Measurements from ENCODE around the gene CNOT11.

GRCh38 chr2:101231240-101231639 lies 21.4 kb upstream of the CNOT11 start:
- TF ChIP-seq, protein P1, sequence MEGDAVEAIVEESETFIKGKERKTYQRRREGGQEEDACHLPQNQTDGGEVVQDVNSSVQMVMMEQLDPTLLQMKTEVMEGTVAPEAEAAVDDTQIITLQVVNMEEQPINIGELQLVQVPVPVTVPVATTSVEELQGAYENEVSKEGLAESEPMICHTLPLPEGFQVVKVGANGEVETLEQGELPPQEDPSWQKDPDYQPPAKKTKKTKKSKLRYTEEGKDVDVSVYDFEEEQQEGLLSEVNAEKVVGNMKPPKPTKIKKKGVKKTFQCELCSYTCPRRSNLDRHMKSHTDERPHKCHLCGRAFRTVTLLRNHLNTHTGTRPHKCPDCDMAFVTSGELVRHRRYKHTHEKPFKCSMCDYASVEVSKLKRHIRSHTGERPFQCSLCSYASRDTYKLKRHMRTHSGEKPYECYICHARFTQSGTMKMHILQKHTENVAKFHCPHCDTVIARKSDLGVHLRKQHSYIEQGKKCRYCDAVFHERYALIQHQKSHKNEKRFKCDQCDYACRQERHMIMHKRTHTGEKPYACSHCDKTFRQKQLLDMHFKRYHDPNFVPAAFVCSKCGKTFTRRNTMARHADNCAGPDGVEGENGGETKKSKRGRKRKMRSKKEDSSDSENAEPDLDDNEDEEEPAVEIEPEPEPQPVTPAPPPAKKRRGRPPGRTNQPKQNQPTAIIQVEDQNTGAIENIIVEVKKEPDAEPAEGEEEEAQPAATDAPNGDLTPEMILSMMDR (IDR thresholded peaks at IDR 0.05): no peak
- no peak for TF ChIP-seq POLR2A (IDR thresholded peaks at IDR 0.05)

All from testis (tissue), 2 donors.